Stomach (tissue), 4 donors: ENCODE data around the gene LIPM.

Experiments
- CTCF ChIP-seq, 7 experiments: fragments of 450-650 bp in 4 of 7; fragments of 200-600 bp in 3 of 7; sonication (generic) in 3 of 7; IDR thresholded peaks; one replicate each; pipeline ENCODE4 v1.5.1; 2016 to 2019; ENCODE audit warnings: antibody characterized with exemption in 7 of 7, control low read depth in 2 of 7, mild to moderate bottlenecking in 1 of 7
- POLR2A ChIP-seq, 4 donors: fragments of 450-650 bp; IDR thresholded peaks; one replicate each; pipeline ENCODE4 v1.6.1; 2016; ENCODE audit warnings: antibody characterized with exemption in 4 of 4, control low read depth in 2 of 4, mild to moderate bottlenecking in 1 of 4, moderate library complexity in 1 of 4

DNA sequence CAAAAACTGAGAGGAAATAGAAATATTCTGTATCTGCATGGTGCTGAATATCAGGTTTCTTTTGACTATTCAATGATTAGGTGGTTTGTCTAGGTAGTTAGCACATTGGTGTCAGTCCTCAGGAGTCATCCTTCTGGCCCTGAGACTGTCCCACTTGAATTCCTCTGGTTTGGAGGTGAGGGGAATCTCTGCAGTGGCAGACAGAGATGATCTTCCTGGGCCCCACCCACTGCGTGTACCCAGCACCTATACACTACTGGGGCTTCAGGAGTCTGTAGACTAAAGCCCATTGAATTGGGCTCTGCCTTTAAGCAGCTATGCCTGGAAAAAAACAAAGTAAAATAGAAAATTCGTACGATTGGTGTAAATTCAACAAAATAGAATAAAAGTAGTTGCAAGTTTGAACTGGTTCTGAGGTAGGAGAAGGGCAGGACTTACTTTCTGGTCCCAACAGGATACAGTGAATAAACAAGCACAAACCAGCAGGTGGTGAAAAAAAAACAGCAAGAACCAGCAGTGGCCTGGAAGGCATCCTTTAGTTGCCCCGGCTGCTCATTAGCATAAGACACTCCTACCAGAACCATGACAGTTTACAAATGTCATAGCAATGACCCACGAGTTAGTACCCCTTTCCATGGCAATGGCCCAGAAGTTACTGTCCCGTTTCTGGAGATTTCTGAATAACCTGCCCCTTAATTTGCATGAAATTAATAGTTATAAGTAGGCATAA, 1.7 kb downstream of the LIPM start:
- no peak for TF ChIP-seq CTCF (IDR thresholded peaks at IDR 0.05)
- TF ChIP-seq POLR2A (IDR thresholded peaks at IDR 0.05), result no peak
